Neutrophil (primary cell): ENCODE data around the gene CLMN.

Experiments
- H3K27ac ChIP-seq: fragments of 200-600 bp; sonication (generic); 2 replicates; pipeline ENCODE4 v1.5.1; 2016; ENCODE audit warnings: mild to moderate bottlenecking, moderate library complexity
- H3K27me3 ChIP-seq: fragments of 200-600 bp; sonication (generic); 2 replicates; pipeline ENCODE4 v1.6.0; 2016; ENCODE audit warnings: mild to moderate bottlenecking
- H3K36me3 ChIP-seq: fragments of 200-600 bp; sonication (generic); 2 replicates; pipeline ENCODE4 v1.5.1; 2017
- H3K4me1 ChIP-seq, 2 experiments: fragments of 200-600 bp in 1 of 2; sonication (generic) in 1 of 2; 1 replicate in 1 of 2; 2 replicates in 1 of 2; pipeline versions ENCODE4 v1.5.1 to v1.6.1; 2013 to 2016; ENCODE audit warnings: low read depth in 1 of 2, low read length in 1 of 2, mild to moderate bottlenecking in 1 of 2, moderate library complexity in 1 of 2; ENCODE audit not compliant: control insufficient read depth in 1 of 2, insufficient read depth in 1 of 2
- H3K4me3 ChIP-seq, 2 experiments: fragments of 200-600 bp in 1 of 2; sonication (generic) in 1 of 2; 1 replicate in 1 of 2; 2 replicates in 1 of 2; pipeline ENCODE4 v1.5.1; 2013 to 2016; ENCODE audit warnings: low read depth in 1 of 2, low read length in 1 of 2, mild to moderate bottlenecking in 1 of 2, moderate library complexity in 1 of 2
- H3K9me3 ChIP-seq: fragments of 200-600 bp; sonication (generic); 2 replicates; pipeline ENCODE4 v1.5.1; 2016
- TF ChIP-seq, protein P1 (sequence below): fragments of 200-600 bp; sonication (generic); IDR thresholded peaks from 2 replicates; pipeline ENCODE4 v1.5.1; 2016; ENCODE audit warnings: antibody characterized with exemption

Gene CLMN

GRCh38 chr14:95233702-95234241 is 85.9 kb downstream of the CLMN start:
- H3K4me3 ChIP-seq, result no peak overlapping the region
- no peaks in the 10 kb centered on the region for H3K27me3 ChIP-seq
- H3K4me1 ChIP-seq, result no peaks in the 10 kb centered on the region
- H3K36me3 ChIP-seq, result no peaks in the 10 kb centered on the region
- H3K27ac ChIP-seq, result no peak overlapping the region
- H3K9me3 ChIP-seq, result no peaks in the 10 kb centered on the region
- TF ChIP-seq, protein P1, sequence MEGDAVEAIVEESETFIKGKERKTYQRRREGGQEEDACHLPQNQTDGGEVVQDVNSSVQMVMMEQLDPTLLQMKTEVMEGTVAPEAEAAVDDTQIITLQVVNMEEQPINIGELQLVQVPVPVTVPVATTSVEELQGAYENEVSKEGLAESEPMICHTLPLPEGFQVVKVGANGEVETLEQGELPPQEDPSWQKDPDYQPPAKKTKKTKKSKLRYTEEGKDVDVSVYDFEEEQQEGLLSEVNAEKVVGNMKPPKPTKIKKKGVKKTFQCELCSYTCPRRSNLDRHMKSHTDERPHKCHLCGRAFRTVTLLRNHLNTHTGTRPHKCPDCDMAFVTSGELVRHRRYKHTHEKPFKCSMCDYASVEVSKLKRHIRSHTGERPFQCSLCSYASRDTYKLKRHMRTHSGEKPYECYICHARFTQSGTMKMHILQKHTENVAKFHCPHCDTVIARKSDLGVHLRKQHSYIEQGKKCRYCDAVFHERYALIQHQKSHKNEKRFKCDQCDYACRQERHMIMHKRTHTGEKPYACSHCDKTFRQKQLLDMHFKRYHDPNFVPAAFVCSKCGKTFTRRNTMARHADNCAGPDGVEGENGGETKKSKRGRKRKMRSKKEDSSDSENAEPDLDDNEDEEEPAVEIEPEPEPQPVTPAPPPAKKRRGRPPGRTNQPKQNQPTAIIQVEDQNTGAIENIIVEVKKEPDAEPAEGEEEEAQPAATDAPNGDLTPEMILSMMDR, result no peak

DNA sequence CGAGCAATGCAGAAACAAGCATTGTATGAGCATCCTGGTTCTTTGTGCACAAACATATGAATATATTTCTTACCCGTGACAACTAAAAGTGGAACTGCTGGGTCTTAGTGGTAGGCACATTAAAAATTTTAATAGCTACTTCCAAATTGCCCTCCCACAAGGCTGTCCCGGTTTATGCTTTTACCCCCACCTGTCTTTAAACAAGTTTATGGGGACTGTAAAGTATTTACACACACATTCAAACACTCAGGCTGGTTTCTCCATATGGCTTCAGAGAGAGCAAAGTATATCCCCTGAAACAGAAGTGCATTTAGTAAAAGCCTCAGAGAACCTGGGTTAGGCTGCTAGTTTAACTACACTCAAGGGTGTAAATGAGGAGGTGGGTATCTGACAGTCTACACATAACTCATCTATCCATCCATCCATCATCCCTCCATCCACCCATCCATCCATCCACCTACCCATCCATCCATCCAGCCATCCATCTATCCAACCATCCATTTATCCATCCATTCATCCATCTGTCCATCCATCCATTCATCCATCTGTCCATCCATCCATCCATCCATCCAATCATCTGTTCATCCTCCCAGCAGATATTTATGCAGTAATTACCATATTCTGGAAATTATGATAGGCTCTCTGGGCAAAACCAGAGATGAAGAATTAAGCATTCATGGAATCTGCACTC is 86.7 kb downstream of the CLMN start:
- Histone ChIP-seq H3K9me3 (no peaks in the 10 kb centered on the region), H3K27me3 (no peaks in the 10 kb centered on the region), H3K27ac (no peak overlapping the region), H3K36me3 (no peaks in the 10 kb centered on the region), H3K4me1 (no peaks in the 10 kb centered on the region), H3K4me3 (no peak overlapping the region)
- TF ChIP-seq, protein P1, result no peak

GRCh38 chr14:95231966-95232633 is 87.6 kb downstream of the CLMN start:
- TF ChIP-seq, protein P1, result no peak
- no peaks in the 10 kb centered on the region for H3K27me3 ChIP-seq
- H3K9me3 ChIP-seq, result no peaks in the 10 kb centered on the region
- H3K36me3 ChIP-seq, result no peaks in the 10 kb centered on the region
- no peak overlapping the region for H3K27ac ChIP-seq
- no peak overlapping the region for H3K4me3 ChIP-seq
- H3K4me1 ChIP-seq, result no peaks in the 10 kb centered on the region

DNA sequence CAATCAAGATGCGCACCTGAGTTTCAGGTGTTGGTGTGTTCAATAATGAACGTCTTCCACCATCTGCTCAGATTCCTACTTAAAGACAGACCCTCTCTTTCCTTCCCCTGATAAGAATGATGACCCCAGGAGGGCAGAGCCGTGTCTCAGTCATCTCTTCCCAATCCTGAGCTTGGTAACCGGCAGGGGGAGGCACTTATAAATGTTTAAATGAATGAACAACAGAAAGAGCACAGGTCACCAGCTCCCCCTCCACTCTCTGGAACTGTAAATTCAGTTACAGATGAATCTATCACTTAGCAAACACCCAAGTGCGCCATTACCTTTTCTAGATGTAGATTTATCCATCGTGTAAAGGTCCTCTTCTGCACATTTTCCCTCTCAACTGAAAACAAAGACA is 90.0 kb downstream of the CLMN start:
- H3K4me3 ChIP-seq, result no peak overlapping the region
- H3K36me3 ChIP-seq, result no peaks in the 10 kb centered on the region
- H3K27ac ChIP-seq, result no peak overlapping the region
- H3K4me1 ChIP-seq, result no peaks in the 10 kb centered on the region
- no peaks in the 10 kb centered on the region for H3K27me3 ChIP-seq
- no peaks in the 10 kb centered on the region for H3K9me3 ChIP-seq
- TF ChIP-seq, protein P1, result no peak

DNA sequence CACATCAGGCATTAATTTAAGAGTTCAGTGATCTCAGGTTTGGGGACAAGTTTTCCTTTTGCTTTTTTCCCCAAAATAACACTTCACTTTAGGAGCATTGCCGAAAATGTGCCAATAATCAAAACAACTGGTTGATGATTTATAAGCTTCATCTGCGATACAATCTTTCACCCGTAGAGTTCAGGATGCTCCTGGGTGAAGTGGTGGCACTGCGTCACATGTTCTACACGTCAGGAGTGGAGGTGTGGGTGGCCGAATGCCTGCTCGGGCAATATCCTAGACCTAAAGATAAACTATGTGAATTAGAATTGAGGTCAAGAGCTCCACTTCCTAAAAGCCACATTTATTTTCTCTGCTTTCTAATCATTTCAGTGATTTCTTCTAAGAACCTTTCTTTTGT is 91.5 kb downstream of the CLMN start:
- Histone ChIP-seq H3K27me3 (no peaks in the 10 kb centered on the region), H3K4me1 (no peaks in the 10 kb centered on the region), H3K27ac (no peak overlapping the region), H3K4me3 (no peak overlapping the region), H3K36me3 (no peaks in the 10 kb centered on the region), H3K9me3 (no peaks in the 10 kb centered on the region)
- TF ChIP-seq, protein P1, result no peak
